Superior temporal gyrus (tissue), 1 donor: ENCODE data around the gene IQSEC2.
A peak's percentile ranks its signal among the peaks of the same experiment; 100 is the strongest.

Source experiments
- DNase-seq: peaks from one replicate; pipeline ENCODE4 v3.0.0-alpha.2; 2016; ENCODE audit errors: extremely low spot score

IQSEC2 gene

GRCh38 chrX:53268173-53268572 is 13.2 kb downstream of the IQSEC2 start:
- DNase-seq = no peak

GRCh38 chrX:53266914-53267313 is 14.5 kb downstream of the IQSEC2 start:
- DNase-seq = no peak

GRCh38 chrX:53265771-53266574 is 15.4 kb downstream of the IQSEC2 start:
- DNase-seq = no peak

GRCh38 chrX:53263597-53264094 is 17.7 kb downstream of the IQSEC2 start:
- no peak for DNase-seq

- no peak for DNase-seq
Measured at GRCh38 chrX:53262918-53263394, 18.4 kb downstream of the IQSEC2 start.

GRCh38 chrX:53262189-53262917 is 19.0 kb downstream of the IQSEC2 start:
- DNase-seq = no peak

GRCh38 chrX:53261355-53261972 is 19.9 kb downstream of the IQSEC2 start:
- peak; percentile 13 for DNase-seq

GRCh38 chrX:53260836-53261235 is 20.5 kb downstream of the IQSEC2 start:
- DNase-seq = no peak

- no peak for DNase-seq
Measured at GRCh38 chrX:53257670-53258423, 23.5 kb downstream of the IQSEC2 start.

GRCh38 chrX:53257166-53257565 is 24.2 kb downstream of the IQSEC2 start:
- DNase-seq = no peak

GRCh38 chrX:53256446-53257041 is 24.8 kb downstream of the IQSEC2 start:
- DNase-seq = no peak

- no peak for DNase-seq
Measured at GRCh38 chrX:53255738-53256191, 25.6 kb downstream of the IQSEC2 start.

GRCh38 chrX:53254570-53255461 is 26.6 kb downstream of the IQSEC2 start:
- no peak for DNase-seq

- no peak for DNase-seq
Measured at GRCh38 chrX:53253293-53254020, 27.9 kb downstream of the IQSEC2 start.

- DNase-seq = no peak
Measured at GRCh38 chrX:53251307-53251706, 30.1 kb downstream of the IQSEC2 start.

- DNase-seq = no peak
Measured at GRCh38 chrX:53250556-53250955, 30.8 kb downstream of the IQSEC2 start.

GRCh38 chrX:53249408-53250042 is 31.9 kb downstream of the IQSEC2 start:
- no peak for DNase-seq

- DNase-seq = no peak
Measured at GRCh38 chrX:53247928-53248327, 33.5 kb downstream of the IQSEC2 start.

- DNase-seq = no peak
Measured at GRCh38 chrX:53246231-53246630, 35.2 kb downstream of the IQSEC2 start.
